HG03354 (cell line): ENCODE data around the gene ALDH8A1.
"Not testable (repeated sequence)": the region's sequence is repeated elsewhere in the genome, so short reads cannot be mapped to it uniquely, and the experiment has no call there.

Experiments used
- ATAC-seq: cut with Tn5 transposase; IDR thresholded peaks from one replicate; pipeline ENCODE4 v1.9.1; 2021; ENCODE audit warnings: mild to moderate bottlenecking; ENCODE audit not compliant: unreplicated experiment, poor library complexity, severe bottlenecking

The ALDH8A1 gene

GRCh38 chr6:134921276-134921675, 28.6 kb downstream of the ALDH8A1 start:
- ATAC-seq = no peak

- no peak for ATAC-seq
Observed at GRCh38 chr6:134920422-134920821, 29.5 kb downstream of the ALDH8A1 start.

GRCh38 chr6:134918418-134918961, 31.4 kb downstream of the ALDH8A1 start:
- no peak for ATAC-seq

- no peak for ATAC-seq
Observed at GRCh38 chr6:134911547-134911946, 38.4 kb downstream of the ALDH8A1 start.

GRCh38 chr6:134910593-134910935, 39.3 kb downstream of the ALDH8A1 start:
- no peak for ATAC-seq

GRCh38 chr6:134909701-134910592, 40.0 kb downstream of the ALDH8A1 start:
- ATAC-seq = no peak

GRCh38 chr6:134908906-134909516, 40.9 kb downstream of the ALDH8A1 start:
- no peak for ATAC-seq

GRCh38 chr6:134904731-134905130, 45.2 kb downstream of the ALDH8A1 start:
- not testable (repeated sequence) for ATAC-seq

GRCh38 chr6:134903448-134903847, 46.5 kb downstream of the ALDH8A1 start:
- no peak for ATAC-seq

GRCh38 chr6:134902936-134903335, 47.0 kb downstream of the ALDH8A1 start:
- ATAC-seq = no peak

GRCh38 chr6:134902074-134902861, 47.6 kb downstream of the ALDH8A1 start:
- no peak for ATAC-seq

- no peak for ATAC-seq
Observed at GRCh38 chr6:134898575-134898974, 51.3 kb downstream of the ALDH8A1 start.

- ATAC-seq = not testable (repeated sequence)
Observed at GRCh38 chr6:134898166-134898565, 51.7 kb downstream of the ALDH8A1 start.

GRCh38 chr6:134896910-134897309, 53.0 kb downstream of the ALDH8A1 start:
- no peak for ATAC-seq

GRCh38 chr6:134894800-134895199, 55.1 kb downstream of the ALDH8A1 start:
- no peak for ATAC-seq

GRCh38 chr6:134892362-134892761, 57.5 kb downstream of the ALDH8A1 start:
- ATAC-seq = no peak

- ATAC-seq = no peak
Observed at GRCh38 chr6:134891633-134892032, 58.3 kb downstream of the ALDH8A1 start.

GRCh38 chr6:134888316-134888715, 61.6 kb downstream of the ALDH8A1 start:
- ATAC-seq = no peak

GRCh38 chr6:134884752-134885151, 65.1 kb downstream of the ALDH8A1 start:
- ATAC-seq = no peak

- ATAC-seq = no peak
Observed at GRCh38 chr6:134883314-134883713, 66.6 kb downstream of the ALDH8A1 start.
